Testis (tissue), 2 donors: Measurements from ENCODE around the gene CDSN.

Source experiments
- POLR2A ChIP-seq: fragments of 450-650 bp; IDR thresholded peaks from one replicate; pipeline ENCODE4 v1.6.1; 2017; ENCODE audit warnings: antibody characterized with exemption, mild to moderate bottlenecking, moderate library complexity
- TF ChIP-seq, protein P1 (sequence below), 3 experiments: fragments of 450-650 bp in 2 of 3; fragments of 200-600 bp in 1 of 3; sonication (generic) in 1 of 3; IDR thresholded peaks; one replicate each; pipeline ENCODE4 v1.5.1; 2016 to 2019; ENCODE audit warnings: antibody characterized with exemption in 3 of 3, mild to moderate bottlenecking in 2 of 3, moderate library complexity in 1 of 3

DNA sequence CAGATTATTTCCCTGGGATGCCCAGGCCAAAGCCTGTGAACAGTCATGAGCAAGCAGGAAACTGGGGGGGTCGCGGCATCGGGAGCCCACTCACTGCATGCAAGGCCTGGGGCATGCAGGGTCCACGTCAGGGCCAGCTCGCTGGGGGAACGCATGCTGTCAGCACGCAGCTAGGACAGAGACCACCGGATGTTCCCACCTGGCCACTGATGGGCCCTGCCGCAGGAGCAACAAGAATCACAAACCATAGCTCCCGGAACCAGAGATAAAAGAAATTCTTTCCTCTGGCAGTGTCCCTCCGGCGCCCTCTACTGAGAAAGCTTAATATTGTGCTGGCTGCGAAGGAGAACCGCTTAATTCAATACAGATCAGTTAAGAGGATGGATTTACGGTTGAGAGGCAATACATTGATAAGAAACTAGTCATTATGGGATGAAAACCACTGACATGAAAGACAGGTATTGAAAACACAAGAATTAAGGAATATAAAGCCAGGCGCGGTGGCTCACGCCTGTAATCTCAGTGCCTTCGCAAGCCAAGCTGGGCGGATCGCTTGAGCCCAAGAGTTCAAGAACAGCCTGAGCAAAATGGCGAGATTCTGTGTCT is 40.5 kb downstream of the CDSN start:
- TF ChIP-seq, protein P1, sequence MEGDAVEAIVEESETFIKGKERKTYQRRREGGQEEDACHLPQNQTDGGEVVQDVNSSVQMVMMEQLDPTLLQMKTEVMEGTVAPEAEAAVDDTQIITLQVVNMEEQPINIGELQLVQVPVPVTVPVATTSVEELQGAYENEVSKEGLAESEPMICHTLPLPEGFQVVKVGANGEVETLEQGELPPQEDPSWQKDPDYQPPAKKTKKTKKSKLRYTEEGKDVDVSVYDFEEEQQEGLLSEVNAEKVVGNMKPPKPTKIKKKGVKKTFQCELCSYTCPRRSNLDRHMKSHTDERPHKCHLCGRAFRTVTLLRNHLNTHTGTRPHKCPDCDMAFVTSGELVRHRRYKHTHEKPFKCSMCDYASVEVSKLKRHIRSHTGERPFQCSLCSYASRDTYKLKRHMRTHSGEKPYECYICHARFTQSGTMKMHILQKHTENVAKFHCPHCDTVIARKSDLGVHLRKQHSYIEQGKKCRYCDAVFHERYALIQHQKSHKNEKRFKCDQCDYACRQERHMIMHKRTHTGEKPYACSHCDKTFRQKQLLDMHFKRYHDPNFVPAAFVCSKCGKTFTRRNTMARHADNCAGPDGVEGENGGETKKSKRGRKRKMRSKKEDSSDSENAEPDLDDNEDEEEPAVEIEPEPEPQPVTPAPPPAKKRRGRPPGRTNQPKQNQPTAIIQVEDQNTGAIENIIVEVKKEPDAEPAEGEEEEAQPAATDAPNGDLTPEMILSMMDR (IDR thresholded peaks at IDR 0.05) = peak; percentile 37 to 77 (median 58)
- TF ChIP-seq POLR2A = no peak
